ENCODE results near the gene USP36. TPM values are rescaled to one million over a fixed set of nuclear protein-coding genes. Genes with fewer than 3 reads are reported as not detected.
"Not testable (repeated sequence)": the region's sequence is repeated elsewhere in the genome, so short reads cannot be mapped to it uniquely, and the experiment has no call there.

The USP36 gene
- total RNA-seq, 1 donor from 2014 or later, result 36.4 TPM

GRCh38 chr17:78878871-78879527 is 38.4 kb upstream of the USP36 start:
- TF ChIP-seq, protein P1, sequence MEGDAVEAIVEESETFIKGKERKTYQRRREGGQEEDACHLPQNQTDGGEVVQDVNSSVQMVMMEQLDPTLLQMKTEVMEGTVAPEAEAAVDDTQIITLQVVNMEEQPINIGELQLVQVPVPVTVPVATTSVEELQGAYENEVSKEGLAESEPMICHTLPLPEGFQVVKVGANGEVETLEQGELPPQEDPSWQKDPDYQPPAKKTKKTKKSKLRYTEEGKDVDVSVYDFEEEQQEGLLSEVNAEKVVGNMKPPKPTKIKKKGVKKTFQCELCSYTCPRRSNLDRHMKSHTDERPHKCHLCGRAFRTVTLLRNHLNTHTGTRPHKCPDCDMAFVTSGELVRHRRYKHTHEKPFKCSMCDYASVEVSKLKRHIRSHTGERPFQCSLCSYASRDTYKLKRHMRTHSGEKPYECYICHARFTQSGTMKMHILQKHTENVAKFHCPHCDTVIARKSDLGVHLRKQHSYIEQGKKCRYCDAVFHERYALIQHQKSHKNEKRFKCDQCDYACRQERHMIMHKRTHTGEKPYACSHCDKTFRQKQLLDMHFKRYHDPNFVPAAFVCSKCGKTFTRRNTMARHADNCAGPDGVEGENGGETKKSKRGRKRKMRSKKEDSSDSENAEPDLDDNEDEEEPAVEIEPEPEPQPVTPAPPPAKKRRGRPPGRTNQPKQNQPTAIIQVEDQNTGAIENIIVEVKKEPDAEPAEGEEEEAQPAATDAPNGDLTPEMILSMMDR (conservative IDR thresholded peaks at IDR 0.05; ENCODE audit: low read depth, low read length), result no peak
- H3K4me3 ChIP-seq (ENCODE audit: low read depth, low read length), result no peak overlapping the region
- no peak for DNase-seq (ENCODE audit: low read depth)

- H3K4me3 ChIP-seq (ENCODE audit: low read depth, low read length), result no peak overlapping the region
- TF ChIP-seq, protein P1 (conservative IDR thresholded peaks at IDR 0.05; ENCODE audit: low read depth, low read length), result no peak
- DNase-seq (ENCODE audit: low read depth), result no peak
These were observed 37.6 kb upstream of the USP36 start for GRCh38 chr17:78878261-78878660.

DNA sequence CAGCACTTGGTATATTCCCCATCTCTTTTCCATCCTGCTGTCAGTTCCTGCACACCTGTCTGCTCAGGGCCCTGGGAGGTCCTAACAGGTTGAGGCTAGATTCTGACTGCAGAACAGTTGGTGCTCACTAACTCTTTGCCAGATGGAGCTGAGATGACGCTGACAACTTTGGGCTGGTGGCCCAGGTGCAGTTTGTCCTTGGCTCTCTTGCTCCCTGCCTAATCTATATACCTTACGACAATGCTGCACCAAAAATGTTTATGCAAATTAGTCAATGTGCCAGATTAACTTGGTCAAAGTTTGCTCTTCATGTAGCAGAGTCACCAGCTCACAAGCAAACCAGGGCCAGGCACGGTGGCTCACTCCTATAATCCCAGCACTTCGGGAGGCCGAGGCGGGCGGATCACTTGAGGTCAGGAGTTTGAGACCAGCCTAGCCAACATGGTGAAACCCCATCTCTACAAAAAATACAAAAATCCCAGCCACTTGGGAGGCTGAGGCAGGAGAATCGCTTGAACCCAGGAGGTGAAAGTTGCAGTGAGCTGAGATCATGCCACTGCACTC is 36.4 kb upstream of the USP36 start:
- not testable (repeated sequence) for H3K4me3 ChIP-seq (ENCODE audit: low read depth, low read length); DNase-seq (ENCODE audit: low read depth)

- DNase-seq (ENCODE audit: low read depth), result no peak
- H3K4me3 ChIP-seq (ENCODE audit: low read depth, low read length), result no peak overlapping the region
- TF ChIP-seq, protein P1 (conservative IDR thresholded peaks at IDR 0.05; ENCODE audit: low read depth, low read length), result no peak
These were observed 35.5 kb upstream of the USP36 start for GRCh38 chr17:78876094-78876597.

GRCh38 chr17:78875363-78876093 is 34.9 kb upstream of the USP36 start:
- no peak for DNase-seq (ENCODE audit: low read depth)
- TF ChIP-seq, protein P1 (conservative IDR thresholded peaks at IDR 0.05; ENCODE audit: low read depth, low read length), result no peak
- no peak overlapping the region for H3K4me3 ChIP-seq (ENCODE audit: low read depth, low read length)

DNA sequence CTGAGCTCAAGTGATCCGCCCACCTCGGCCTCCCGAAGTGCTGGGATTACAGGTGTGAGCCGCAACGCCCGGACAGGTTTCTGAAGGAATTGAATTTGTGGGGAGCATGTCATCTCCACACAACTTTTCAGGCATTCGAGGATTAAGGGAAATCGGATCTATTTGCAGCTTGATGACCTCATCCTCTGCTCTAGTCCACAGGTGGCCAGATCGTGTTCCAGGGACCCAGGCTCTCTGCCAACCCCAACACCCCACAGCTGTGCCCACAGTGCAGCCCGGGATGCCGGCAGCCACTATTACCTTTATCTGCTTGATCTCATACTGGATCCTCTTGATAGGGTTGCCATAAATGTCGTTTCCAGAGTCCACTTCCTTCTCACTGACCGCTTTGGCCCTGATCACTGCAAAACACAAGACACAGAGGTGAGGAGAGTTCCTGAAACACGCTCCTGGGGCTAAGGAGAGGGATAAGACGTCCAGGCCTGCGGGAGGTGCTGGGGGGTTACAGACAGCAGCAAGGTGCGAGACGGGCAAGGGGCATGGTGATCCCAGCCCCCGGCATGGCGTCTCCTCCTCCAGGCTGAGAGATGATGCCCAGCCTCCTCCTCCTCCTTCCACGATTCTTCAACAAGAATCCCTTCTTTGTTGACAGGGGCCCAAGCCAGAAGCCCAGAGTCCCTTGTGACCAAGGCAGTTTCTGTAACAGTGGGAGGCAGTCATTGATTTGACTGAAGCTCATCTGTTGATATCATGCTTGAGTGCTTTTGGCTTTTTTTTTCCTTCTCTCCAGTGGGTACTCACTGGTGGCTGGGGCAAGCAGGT is 33.1 kb upstream of the USP36 start:
- no peak for DNase-seq (ENCODE audit: low read depth)
- H3K4me3 ChIP-seq (ENCODE audit: low read depth, low read length), result no peak overlapping the region
- TF ChIP-seq, protein P1 (conservative IDR thresholded peaks at IDR 0.05; ENCODE audit: low read depth, low read length), result no peak

DNA sequence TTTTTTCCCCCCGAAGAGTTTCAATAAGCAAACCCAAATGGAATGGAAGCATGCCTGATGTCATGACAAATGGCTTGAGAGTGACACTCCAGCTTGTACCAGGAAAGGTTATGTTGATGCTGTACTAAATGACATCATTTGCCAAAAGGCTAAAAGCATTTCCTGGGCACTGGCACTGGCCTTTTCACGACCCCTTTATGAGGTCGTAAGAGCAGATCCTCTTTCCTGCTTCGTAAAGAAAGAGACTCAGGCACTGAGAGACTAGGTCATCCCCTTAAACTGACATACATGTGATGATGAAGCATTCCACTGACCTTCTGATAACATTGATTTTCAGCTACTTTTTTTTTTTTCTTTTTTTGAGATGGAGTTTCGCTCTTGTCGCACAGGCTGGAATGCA is 31.9 kb upstream of the USP36 start:
- no peak overlapping the region for H3K4me3 ChIP-seq (ENCODE audit: low read depth, low read length)
- DNase-seq (ENCODE audit: low read depth), result no peak
- TF ChIP-seq, protein P1 (conservative IDR thresholded peaks at IDR 0.05; ENCODE audit: low read depth, low read length), result no peak

Data from epithelial cell of proximal tubule (primary cell).